Trophoblast cell (in vitro differentiated cells and primary cell): ENCODE results near the gene RNF39.

Source experiments
- DNase-seq, 2 donors: peaks; one replicate each; pipeline ENCODE4 v3.0.0-alpha.2; 2016
- H2AFZ ChIP-seq: 2 replicates; pipeline ENCODE4 v1.6.1; 2013; ENCODE audit warnings: low read length, moderate library complexity, mild to moderate bottlenecking; ENCODE audit not compliant: insufficient read depth, poor library complexity
- H2AK5ac ChIP-seq: 2 replicates; pipeline ENCODE4 v1.6.1; 2013; ENCODE audit warnings: mild to moderate bottlenecking, low read length
- H2BK120ac ChIP-seq: 2 replicates; pipeline ENCODE4 v1.6.1; 2013; ENCODE audit warnings: low read length, mild to moderate bottlenecking, moderate library complexity; ENCODE audit not compliant: insufficient read depth, poor library complexity
- H2BK12ac ChIP-seq: 2 replicates; pipeline ENCODE4 v1.6.1; 2013; ENCODE audit warnings: mild to moderate bottlenecking, low read length, moderate library complexity
- H2BK5ac ChIP-seq: 2 replicates; pipeline ENCODE4 v1.6.1; 2013; ENCODE audit warnings: low read length, low read depth, moderate library complexity, mild to moderate bottlenecking; ENCODE audit not compliant: poor library complexity
- H3K14ac ChIP-seq: 2 replicates; pipeline ENCODE4 v1.6.1; 2013; ENCODE audit warnings: mild to moderate bottlenecking, low read length
- H3K18ac ChIP-seq: 2 replicates; pipeline ENCODE4 v1.6.1; 2013; ENCODE audit warnings: mild to moderate bottlenecking, low read length
- H3K23ac ChIP-seq: 2 replicates; pipeline ENCODE4 v1.6.1; 2013; ENCODE audit warnings: low read length
- H3K27ac ChIP-seq: 2 replicates; pipeline ENCODE4 v1.5.1; 2013; ENCODE audit warnings: low read depth, mild to moderate bottlenecking, inconsistent platforms, low read length, moderate library complexity
- H3K27me3 ChIP-seq: 2 replicates; pipeline ENCODE4 v1.6.1; 2013; ENCODE audit warnings: inconsistent platforms, mild to moderate bottlenecking, low read length, moderate library complexity; ENCODE audit not compliant: insufficient read depth
- H3K36me3 ChIP-seq, 2 experiments: 1 replicate in 1 of 2; 2 replicates in 1 of 2; pipeline ENCODE4 v1.6.1; 2013; ENCODE audit warnings: low read length in 2 of 2, mild to moderate bottlenecking in 2 of 2, moderate library complexity in 1 of 2; ENCODE audit not compliant: insufficient read depth in 2 of 2, control insufficient read depth in 1 of 2
- H3K4ac ChIP-seq: 2 replicates; pipeline ENCODE4 v1.6.1; 2013; ENCODE audit warnings: low read depth, mild to moderate bottlenecking, low read length, moderate library complexity
- H3K4me1 ChIP-seq, 2 experiments: 1 replicate in 1 of 2; 2 replicates in 1 of 2; pipeline ENCODE4 v1.6.1; 2013; ENCODE audit warnings: low read length in 2 of 2, mild to moderate bottlenecking in 2 of 2, moderate library complexity in 1 of 2; ENCODE audit not compliant: insufficient read depth in 2 of 2, control insufficient read depth in 1 of 2
- H3K4me2 ChIP-seq: 2 replicates; pipeline ENCODE4 v1.6.1; 2013; ENCODE audit warnings: inconsistent platforms, mild to moderate bottlenecking, low read length, moderate library complexity
- H3K4me3 ChIP-seq: 2 replicates; pipeline ENCODE4 v1.5.1; 2013; ENCODE audit warnings: mild to moderate bottlenecking, low read depth, low read length, inconsistent platforms
- H3K79me1 ChIP-seq: one replicate; pipeline ENCODE4 v1.6.1; 2013; ENCODE audit warnings: low read length
- H3K79me2 ChIP-seq: 2 replicates; pipeline ENCODE4 v1.6.1; 2013; ENCODE audit warnings: low read length, mild to moderate bottlenecking; ENCODE audit not compliant: control insufficient read depth, insufficient read depth, poor library complexity
- H3K9ac ChIP-seq: 2 replicates; pipeline ENCODE4 v1.6.1; 2013; ENCODE audit warnings: mild to moderate bottlenecking, low read length
- H3K9me3 ChIP-seq: 2 replicates; pipeline ENCODE4 v1.6.1; 2013; ENCODE audit warnings: low read depth, mild to moderate bottlenecking, control low read depth, inconsistent platforms, low read length; ENCODE audit not compliant: insufficient read depth
- H4K12ac ChIP-seq: 2 replicates; pipeline ENCODE4 v1.6.1; 2013; ENCODE audit warnings: low read depth, mild to moderate bottlenecking, low read length, moderate library complexity
- H4K8ac ChIP-seq: 2 replicates; pipeline ENCODE4 v1.6.1; 2013; ENCODE audit warnings: low read depth, mild to moderate bottlenecking, low read length, moderate library complexity
- H4K91ac ChIP-seq: one replicate; pipeline ENCODE4 v1.6.1; 2013; ENCODE audit warnings: low read depth, mild to moderate bottlenecking, low read length, moderate library complexity
- WGBS: extraction: QIAGEN DNeasy Blood & Tissue Kit; methylation state at CpG from one replicate; pipeline ENCODE4 v1.1.7; 2013; ENCODE audit warnings: missing lambda C conversion rate; ENCODE audit not compliant: insufficient read length, insufficient coverage; ENCODE audit errors: extremely low coverage; 5-methylcytosine and 5-hydroxymethylcytosine counted together

RNF39 gene

DNA sequence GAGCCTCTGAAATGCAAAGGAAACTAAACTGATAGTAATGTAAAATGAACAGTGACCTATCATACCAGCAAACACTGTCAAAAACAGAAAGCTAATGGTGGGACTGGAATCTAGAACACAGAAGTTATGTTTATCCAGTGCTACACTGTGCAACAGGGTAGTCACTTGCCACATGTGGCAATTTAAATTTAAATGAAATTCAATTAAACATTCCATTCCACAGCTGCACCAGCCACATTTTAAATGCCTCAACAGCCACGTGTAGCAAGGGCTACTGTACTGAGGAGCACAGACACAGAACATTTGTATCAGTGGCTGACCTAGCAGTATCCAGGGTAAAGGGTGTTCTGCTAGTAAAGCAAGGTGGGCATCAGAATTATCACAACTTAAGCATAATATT, 20.1 kb downstream of the RNF39 start:
- Histone ChIP-seq H2BK12ac (no peak overlapping the region), H3K9ac (no peak overlapping the region), H4K8ac (no peak overlapping the region), H3K18ac (no peak overlapping the region), H3K79me2 (no peaks in the 10 kb centered on the region), H3K27ac (no peak overlapping the region), H3K23ac (no peak overlapping the region), H3K14ac (no peak overlapping the region), H4K91ac (no peak overlapping the region), H2BK5ac (no peak overlapping the region), H3K9me3 (no peaks in the 10 kb centered on the region), H2AFZ (no peak overlapping the region), H3K4me1 (peaks cover 0 to 2% of the 10 kb centered on the region in 2 experiments), H4K12ac (no peak overlapping the region), H2AK5ac (no peak overlapping the region), H3K27me3 (no peaks in the 10 kb centered on the region), H2BK120ac (no peak overlapping the region), H3K36me3 (no peaks in the 10 kb centered on the region), H3K4me2 (no peak overlapping the region), H3K4me3 (no peak overlapping the region), H3K4ac (no peak overlapping the region), H3K79me1 (no peaks in the 10 kb centered on the region)
- no CpG with 5 or more reads among the region's 1 CpG for WGBS
- DNase-seq = no peak

DNA sequence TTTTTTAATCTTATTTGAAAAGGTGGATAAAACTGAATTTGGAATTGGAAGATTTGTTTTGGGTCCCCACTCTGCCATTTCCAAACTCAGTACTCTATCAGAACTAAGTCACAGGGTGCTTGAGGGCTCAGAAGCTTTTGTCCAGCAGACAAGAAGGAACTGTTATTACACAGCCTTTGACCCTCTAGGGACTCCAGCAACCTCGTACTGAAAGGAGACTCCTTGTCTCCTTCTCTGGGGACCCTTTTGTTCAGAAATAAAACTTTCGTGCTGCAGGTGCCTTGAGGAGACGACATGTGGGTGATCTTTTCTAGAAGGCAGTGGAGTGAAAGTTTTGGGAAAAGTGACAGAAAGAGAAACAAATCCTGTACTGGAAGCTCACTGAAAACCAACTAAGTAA, 21.9 kb downstream of the RNF39 start:
- Histone ChIP-seq H2AFZ (no peak overlapping the region), H3K79me2 (no peaks in the 10 kb centered on the region), H2AK5ac (no peak overlapping the region), H4K91ac (no peak overlapping the region), H4K8ac (no peak overlapping the region), H3K36me3 (no peaks in the 10 kb centered on the region), H3K27ac (no peak overlapping the region), H3K23ac (no peak overlapping the region), H2BK12ac (no peak overlapping the region), H2BK120ac (no peak overlapping the region), H3K79me1 (no peaks in the 10 kb centered on the region), H3K18ac (no peak overlapping the region), H3K4me1 (no peaks in the 10 kb centered on the region), H3K14ac (no peak overlapping the region), H3K4me2 (no peak overlapping the region), H3K4ac (no peak overlapping the region), H2BK5ac (no peak overlapping the region), H3K9ac (no peak overlapping the region), H3K9me3 (no peaks in the 10 kb centered on the region), H4K12ac (no peak overlapping the region), H3K4me3 (no peak overlapping the region), H3K27me3 (no peaks in the 10 kb centered on the region)
- no CpG with 5 or more reads among the region's 3 CpGs for WGBS
- no peak for DNase-seq

DNA sequence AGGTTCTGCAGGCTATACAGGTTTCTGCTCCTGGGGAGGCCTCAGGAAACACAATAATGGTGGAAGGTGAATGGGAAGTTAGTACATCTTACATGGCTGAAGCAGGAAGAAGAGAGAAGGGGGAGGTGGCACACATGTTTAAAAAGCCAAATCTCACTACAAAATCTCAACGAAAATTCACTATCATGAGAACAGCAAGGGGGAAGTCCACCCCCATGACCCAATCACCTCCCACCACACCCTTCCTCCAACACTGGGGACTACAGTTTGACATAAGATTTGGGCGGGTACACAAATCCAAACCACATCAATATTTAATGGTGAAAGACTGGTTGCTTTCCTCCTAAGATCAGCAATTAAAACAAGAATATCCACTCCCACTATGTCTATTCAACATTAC, 28.3 kb downstream of the RNF39 start:
- Histone ChIP-seq H3K27me3 (no peaks in the 10 kb centered on the region), H3K4ac (no peak overlapping the region)

DNA sequence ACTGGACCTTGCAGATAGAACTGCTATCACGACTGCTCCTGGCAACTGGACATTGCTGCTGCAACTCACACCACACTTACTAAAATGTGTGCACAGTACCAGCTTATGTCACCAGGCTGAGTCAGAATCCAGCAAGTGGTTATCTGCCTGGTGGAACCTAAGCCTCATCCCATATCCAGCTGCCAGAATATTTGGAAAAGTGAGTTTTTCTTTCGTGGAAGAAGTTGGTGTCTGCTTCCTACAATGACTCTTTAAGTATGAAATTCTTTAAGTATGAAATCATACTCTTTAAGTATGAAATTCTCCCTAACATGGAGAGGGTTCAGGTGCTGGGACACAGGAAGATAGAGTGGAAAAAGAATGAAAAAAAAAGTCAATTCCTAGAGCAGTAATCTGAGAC, 30.9 kb downstream of the RNF39 start:
- WGBS = no CpG with 5 or more reads among the region's 2 CpGs
- Histone ChIP-seq H4K12ac (no peak overlapping the region), H2BK120ac (no peak overlapping the region), H3K79me1 (no peaks in the 10 kb centered on the region), H3K23ac (no peak overlapping the region), H3K27me3 (no peaks in the 10 kb centered on the region), H2BK12ac (no peak overlapping the region), H3K4me2 (no peak overlapping the region), H2AFZ (no peak overlapping the region), H3K9me3 (no peaks in the 10 kb centered on the region), H3K27ac (no peak overlapping the region), H3K4ac (no peak overlapping the region), H3K4me3 (no peak overlapping the region), H3K14ac (no peak overlapping the region), H3K79me2 (no peaks in the 10 kb centered on the region), H3K4me1 (peaks cover 0 to 3% of the 10 kb centered on the region in 2 experiments), H2BK5ac (no peak overlapping the region), H4K91ac (no peak overlapping the region), H2AK5ac (no peak overlapping the region), H3K9ac (no peak overlapping the region), H3K36me3 (no peaks in the 10 kb centered on the region), H3K18ac (no peak overlapping the region), H4K8ac (no peak overlapping the region)
- peak in 1 of 2 donors; percentile 4 for DNase-seq

More for the DNA sequence above, 28.3 kb downstream of the RNF39 start:
- Histone ChIP-seq H3K18ac (no peak overlapping the region), H3K4me1 (no peaks in the 10 kb centered on the region), H3K14ac (no peak overlapping the region), H4K12ac (no peak overlapping the region), H4K8ac (no peak overlapping the region), H3K4me2 (no peak overlapping the region), H3K23ac (no peak overlapping the region), H3K27ac (no peak overlapping the region), H3K9ac (no peak overlapping the region), H3K79me2 (no peaks in the 10 kb centered on the region), H3K9me3 (no peaks in the 10 kb centered on the region), H4K91ac (no peak overlapping the region), H2BK12ac (no peak overlapping the region), H3K4me3 (no peak overlapping the region), H2AK5ac (no peak overlapping the region), H2AFZ (no peak overlapping the region), H3K36me3 (no peaks in the 10 kb centered on the region), H3K79me1 (no peaks in the 10 kb centered on the region), H2BK120ac (no peak overlapping the region), H2BK5ac (no peak overlapping the region)
- WGBS = no CpG with 5 or more reads among the region's 2 CpGs
- no peak for DNase-seq
